Upper lobe of left lung (tissue), 6 donors: Measurements from ENCODE around the gene ZNF329. TPM values are rescaled to one million over a fixed set of nuclear protein-coding genes. Genes with fewer than 3 reads are reported as not detected.
A peak's percentile ranks its signal among the peaks of the same experiment; 100 is the strongest.
"Not testable (repeated sequence)": the region's sequence is repeated elsewhere in the genome, so short reads cannot be mapped to it uniquely, and the experiment has no call there.

Experiments
- ATAC-seq, 2 donors: fragments of 200-7000 bp; cut with Tn5 transposase; one replicate each; pipeline ENCODE4 v1.9.1; 2022; ENCODE audit warnings: mild to moderate bottlenecking in 2 of 2, moderate library complexity in 2 of 2; ENCODE audit not compliant: low FRiP score in 2 of 2
- DNase-seq, 2 donors: peaks; one replicate each; pipeline ENCODE4 v3.0.0-alpha.2; 2019 to 2020
- H3K27ac ChIP-seq, 4 donors: fragments of 200-600 bp; sonication (generic); one replicate each; pipeline ENCODE4 v1.5.1; 2016 to 2019
- H3K27me3 ChIP-seq, 4 donors: fragments of 200-600 bp; sonication (generic); one replicate each; pipeline ENCODE4 v1.5.1; 2017 to 2019
- H3K36me3 ChIP-seq, 4 donors: fragments of 200-600 bp; sonication (generic); one replicate each; pipeline ENCODE4 v1.5.1; 2016 to 2019
- H3K4me1 ChIP-seq, 4 donors: fragments of 200-600 bp; sonication (generic); one replicate each; pipeline ENCODE4 v1.5.1; 2018 to 2019
- H3K4me3 ChIP-seq, 4 donors: fragments of 200-600 bp; sonication (generic); one replicate each; pipeline ENCODE4 v1.5.1; 2017 to 2019; ENCODE audit warnings: mild to moderate bottlenecking in 2 of 4, moderate library complexity in 1 of 4
- H3K9me3 ChIP-seq, 4 donors: fragments of 200-600 bp; sonication (generic); one replicate each; pipeline ENCODE4 v1.5.1; 2018 to 2019
- CTCF ChIP-seq, 6 experiments: fragments of 450-650 bp in 4 of 6; fragments of 200-600 bp in 2 of 6; sonication (generic) in 2 of 6; IDR thresholded peaks; one replicate each; pipeline ENCODE4 v1.5.1; 2016 to 2019; ENCODE audit warnings: antibody characterized with exemption in 6 of 6
- EP300 ChIP-seq, 4 donors: sonication (generic); formaldehyde crosslinking; IDR thresholded peaks; one replicate each; pipeline ENCODE4 v1.5.1; 2017; ENCODE audit warnings: antibody characterized with exemption in 4 of 4, control low read depth in 2 of 4
- POLR2A ChIP-seq, 4 donors: fragments of 450-650 bp; IDR thresholded peaks; one replicate each; pipeline ENCODE4 v1.5.1; 2016 to 2017; ENCODE audit warnings: antibody characterized with exemption in 4 of 4, mild to moderate bottlenecking in 2 of 4
- POLR2AphosphoS5 ChIP-seq, 2 donors: sonication (generic); formaldehyde crosslinking; IDR thresholded peaks; one replicate each; pipeline ENCODE4 v1.5.1; 2017; ENCODE audit warnings: antibody characterized with exemption in 2 of 2
- WGBS, 2 donors: methylation state at CpG; one replicate each; pipeline ENCODE4 v1.1.5; 2017 to 2018; 5-methylcytosine and 5-hydroxymethylcytosine counted together
- total RNA-seq, 6 donors: library from RNA; depleted of rRNA in 4 of 6; stranded (reverse); fragments of >200 nt in 4 of 6; gene quantifications; one replicate each; pipeline versions ENCODE4 v1.1.0 to v1.2.1, GENCODE V29; 2016 to 2021
- donor health status: DM: no; HTN: no; CAD: no; lungs with moderate emphysema.
- donor health status: DM: no; HTN: yes; CAD: no; lungs with severe emphysema.

The ZNF329 gene
- total RNA-seq, 6 donors from 2014 or later: 4.9 to 18.4 (median 7.1) TPM

DNA sequence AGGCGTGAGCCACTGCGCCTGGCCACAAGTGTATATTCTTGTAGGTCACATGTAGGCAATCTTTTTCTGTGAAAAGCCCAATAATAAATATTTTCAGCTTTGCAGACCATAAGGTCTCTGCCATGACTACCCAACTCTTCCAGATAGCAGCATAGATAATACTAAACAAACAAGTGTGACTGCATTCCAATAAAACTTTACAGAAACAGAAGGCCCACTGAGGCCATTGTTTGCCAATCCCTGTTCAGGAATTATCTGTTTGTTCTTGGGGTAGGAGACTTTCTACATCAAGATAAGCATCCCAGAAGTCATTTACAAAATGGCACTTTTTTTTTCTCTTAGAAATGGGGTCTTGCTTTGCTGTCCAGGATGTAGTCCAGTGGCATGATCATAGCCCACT lies 2.8 kb upstream of the ZNF329 start:
- Histone ChIP-seq H3K27ac (no peak overlapping the region), H3K27me3 (no peaks in the 10 kb centered on the region), H3K4me3 (no peak overlapping the region), H3K4me1 (peaks cover 14 to 45% (median 20%) of the 10 kb centered on the region in 4 donors), H3K36me3 (no peaks in the 10 kb centered on the region), H3K9me3 (peaks cover 4 to 27% (median 22%) of the 10 kb centered on the region in 4 donors)
- no peak for ATAC-seq
- DNase-seq: no peak
- TF ChIP-seq POLR2A (IDR thresholded peaks at IDR 0.05) (no peak), CTCF (IDR thresholded peaks at IDR 0.05) (no peak), POLR2AphosphoS5 (IDR thresholded peaks at IDR 0.05) (no peak), EP300 (IDR thresholded peaks at IDR 0.05) (no peak)
- WGBS, 2 donors: 92 to 93% methylated on average over 2 of the region's 2 CpGs

GRCh38 chr19:58147475-58147874 lies 3.1 kb downstream of the ZNF329 start:
- Histone ChIP-seq H3K36me3 (peaks cover 0 to 13% (median 5%) of the 10 kb centered on the region in 4 donors), H3K4me1 (peaks cover 0 to 21% (median 12%) of the 10 kb centered on the region in 4 donors), H3K9me3 (peaks cover 30 to 69% (median 61%) of the 10 kb centered on the region in 4 donors)
- not testable (repeated sequence) for H3K27ac ChIP-seq, ATAC-seq, H3K27me3 ChIP-seq, H3K4me3 ChIP-seq
- WGBS, 2 donors: 100% methylated on average over 2 to 5 of the region's 28 CpGs
- peak in 1 of 2 donors; percentile 42 for DNase-seq

DNA sequence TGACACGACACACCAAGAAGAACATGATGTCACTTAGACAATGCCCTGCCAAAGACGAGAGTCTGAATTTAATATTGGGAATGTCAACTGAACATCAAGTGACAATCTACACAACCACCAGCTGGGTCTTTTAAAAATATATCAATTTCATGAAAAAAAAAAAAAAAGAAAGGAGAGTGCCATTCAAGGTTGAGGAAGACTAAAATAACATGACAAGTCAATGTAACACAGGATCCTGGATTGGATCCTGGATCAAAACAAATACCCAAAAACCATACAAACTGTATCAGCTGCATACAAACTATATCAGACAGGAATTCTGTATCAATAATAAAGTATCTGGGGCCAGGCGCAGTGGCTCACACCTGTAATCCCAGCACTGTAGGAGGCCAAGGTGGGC lies 4.7 kb downstream of the ZNF329 start:
- H3K4me3 ChIP-seq: no peak overlapping the region
- H3K27ac ChIP-seq: no peak overlapping the region
- H3K4me1 ChIP-seq: peaks cover 0 to 18% (median 6%) of the 10 kb centered on the region in 4 donors
- H3K9me3 ChIP-seq: peaks cover 43 to 85% (median 75%) of the 10 kb centered on the region in 4 donors
- H3K36me3 ChIP-seq: peaks cover 0 to 29% (median 21%) of the 10 kb centered on the region in 4 donors
- WGBS, 2 donors: 92 to 99% methylated on average over 3 of the region's 3 CpGs
- DNase-seq (no peak), ATAC-seq (no peak)
- H3K27me3 ChIP-seq: no peaks in the 10 kb centered on the region
- no peak for TF ChIP-seq CTCF (IDR thresholded peaks at IDR 0.05)
- no peak for TF ChIP-seq POLR2A (IDR thresholded peaks at IDR 0.05)
- no peak for TF ChIP-seq POLR2AphosphoS5 (IDR thresholded peaks at IDR 0.05)
- no peak for TF ChIP-seq EP300 (IDR thresholded peaks at IDR 0.05)

DNA sequence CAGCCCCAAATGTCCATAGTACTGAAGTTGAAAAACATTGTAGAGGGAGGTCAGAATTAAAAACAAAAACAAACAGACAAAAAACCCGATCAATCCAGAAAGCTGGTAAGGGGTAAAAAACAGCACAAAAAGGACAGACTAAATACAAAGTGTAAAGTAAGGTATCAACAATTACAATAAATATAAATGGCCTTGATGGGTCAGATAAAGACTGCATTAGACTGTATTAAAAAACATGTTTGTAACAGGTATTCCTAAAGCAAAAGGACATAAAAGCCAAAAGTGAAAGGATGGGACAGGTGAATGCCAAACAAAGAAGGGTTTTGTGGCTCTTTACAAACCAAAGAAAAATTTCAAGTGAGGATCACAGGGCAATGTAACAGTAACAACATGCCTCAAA lies 16.3 kb downstream of the ZNF329 start:
- peaks cover 99 to 100% (median 100%) of the 10 kb centered on the region in 4 donors for H3K9me3 ChIP-seq

GRCh38 chr19:58129284-58129683 lies 21.3 kb downstream of the ZNF329 start:
- 97 to 100% methylated on average over 3 of the region's 3 CpGs for WGBS, 2 donors
- H3K36me3 ChIP-seq: peaks cover 14 to 77% (median 67%) of the 10 kb centered on the region in 4 donors
- H3K27me3 ChIP-seq: no peaks in the 10 kb centered on the region
- DNase-seq: no peak
- H3K4me3 ChIP-seq: no peak overlapping the region
- no peak for ATAC-seq
- H3K27ac ChIP-seq: no peak overlapping the region
- no peak for TF ChIP-seq EP300 (IDR thresholded peaks at IDR 0.05)
- H3K4me1 ChIP-seq: no peaks in the 10 kb centered on the region
- peaks cover 100% of the 10 kb centered on the region in 4 donors for H3K9me3 ChIP-seq

More for the DNA sequence above, 16.3 kb downstream of the ZNF329 start:
- ATAC-seq (no peak), DNase-seq (no peak)
- WGBS, 2 donors: 94 to 100% methylated on average over 1 of the region's 1 CpG
- no peak overlapping the region for H3K4me3 ChIP-seq
- no peak overlapping the region for H3K27ac ChIP-seq
- H3K36me3 ChIP-seq: peaks cover 9 to 100% (median 77%) of the 10 kb centered on the region in 4 donors
- H3K27me3 ChIP-seq: no peaks in the 10 kb centered on the region
- TF ChIP-seq EP300 (IDR thresholded peaks at IDR 0.05) (no peak), POLR2AphosphoS5 (IDR thresholded peaks at IDR 0.05) (no peak), POLR2A (IDR thresholded peaks at IDR 0.05) (no peak), CTCF (IDR thresholded peaks at IDR 0.05) (no peak)
- H3K4me1 ChIP-seq: no peaks in the 10 kb centered on the region

DNA sequence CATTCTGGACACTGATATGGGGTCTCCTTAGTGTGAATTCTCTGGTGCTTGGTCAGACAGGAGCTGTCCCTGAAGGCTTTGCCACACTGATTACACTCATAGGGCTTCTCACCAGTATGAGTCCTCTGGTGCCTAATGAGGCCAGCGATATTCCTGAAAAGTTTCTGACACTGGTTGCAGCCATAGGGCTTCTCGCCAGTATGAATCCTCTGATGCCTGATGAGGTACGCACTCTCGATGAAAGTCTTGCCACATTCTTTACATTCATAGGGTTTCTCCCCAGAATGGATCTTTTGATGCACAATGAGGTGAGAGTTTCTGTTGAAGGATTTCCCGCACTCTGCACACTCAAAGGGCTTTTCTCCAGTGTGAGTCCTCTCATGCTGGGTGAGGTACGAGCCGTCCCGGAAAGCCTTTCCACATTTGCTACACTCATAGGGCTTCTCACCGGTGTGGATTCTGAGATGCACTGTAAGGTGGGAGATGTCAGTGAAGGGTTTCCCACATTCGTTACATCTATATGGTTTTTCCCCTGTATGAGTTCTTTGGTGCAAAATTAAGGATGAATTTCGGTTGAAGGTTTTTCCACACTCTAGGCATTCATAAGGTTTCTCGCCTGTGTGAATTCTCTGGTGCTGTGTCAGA lies 22.4 kb downstream of the ZNF329 start:
- Histone ChIP-seq H3K4me3 (no peak overlapping the region), H3K36me3 (peaks cover 14 to 66% (median 59%) of the 10 kb centered on the region in 4 donors)
- ATAC-seq: no peak

More for the DNA sequence above, 22.4 kb downstream of the ZNF329 start:
- Histone ChIP-seq H3K27me3 (no peaks in the 10 kb centered on the region), H3K9me3 (peaks cover 98 to 100% (median 100%) of the 10 kb centered on the region in 4 donors), H3K4me1 (no peaks in the 10 kb centered on the region), H3K27ac (no peak overlapping the region)
- 96 to 99% methylated on average over 12 of the region's 12 CpGs for WGBS, 2 donors
- TF ChIP-seq POLR2A (IDR thresholded peaks at IDR 0.05) (no peak), POLR2AphosphoS5 (IDR thresholded peaks at IDR 0.05) (no peak), CTCF (IDR thresholded peaks at IDR 0.05) (no peak), EP300 (IDR thresholded peaks at IDR 0.05) (no peak)
- no peak for DNase-seq
